ENCODE results near the gene SPSB4. TPM values are rescaled to one million over a fixed set of nuclear protein-coding genes. Genes with fewer than 3 reads are reported as not detected.

SPSB4 gene
- total RNA-seq: not detected in 2 replicates

DNA sequence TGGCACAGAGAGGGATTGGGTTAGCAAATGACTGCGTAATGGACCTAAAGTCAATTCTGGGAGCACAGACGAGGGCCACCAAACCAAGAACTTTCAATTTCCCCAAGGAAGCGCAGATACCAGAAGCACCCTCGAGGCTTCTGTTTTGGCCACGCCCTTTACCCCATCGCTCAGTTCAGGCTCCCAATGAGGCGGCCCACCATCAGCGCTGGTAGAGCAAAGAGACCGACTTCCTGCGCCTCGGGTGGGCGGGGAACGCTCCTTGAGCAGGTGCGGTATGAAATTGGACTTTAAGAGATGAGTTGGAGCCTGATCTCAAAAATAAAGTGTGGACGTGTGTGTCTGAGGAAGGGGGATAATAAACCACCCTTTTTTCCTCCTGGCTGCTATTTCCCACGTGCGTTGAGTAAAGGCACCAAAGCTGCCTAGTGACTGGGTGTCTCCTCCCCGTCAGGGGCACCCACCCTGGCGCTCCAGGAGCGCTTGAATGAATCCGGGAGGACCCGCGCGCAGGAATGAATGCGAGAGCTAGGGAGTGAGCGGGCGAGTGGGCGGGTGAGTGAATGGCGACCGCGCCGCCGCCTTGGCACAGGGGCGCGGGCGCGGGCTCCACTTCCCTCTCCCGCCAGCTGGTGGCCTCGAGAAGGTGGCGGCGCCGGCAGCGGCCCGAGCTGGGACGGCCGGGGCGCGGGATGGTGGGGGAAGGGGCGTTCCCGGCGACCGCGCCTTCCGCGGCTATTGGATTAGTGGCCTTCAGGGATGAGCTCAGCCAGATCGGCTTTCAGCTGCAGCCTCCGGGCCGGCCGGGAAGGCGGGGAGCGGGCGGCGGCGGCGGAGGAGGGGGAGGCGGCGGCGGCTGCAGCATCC is at the start of gene SPSB4:
TSS of gene SPSB4 (plus strand) at position 772 of the 867 bp plus-strand sequence. CDS start 14,758 bp downstream, outside the sequence.

Other genes with a start within 250 kb of the SPSB4 start
- gene SLC25A36, start 109.5 kb upstream of the SPSB4 start, total RNA-seq: 41.6 and 118 TPM in 2 replicates
- gene PXYLP1, start 180.5 kb downstream of the SPSB4 start, total RNA-seq: 3.3 and 11.8 TPM in 2 replicates

Data from regular cardiac myocyte (primary cell).